ENCODE data around the gene TNXB.
"Not testable (repeated sequence)": the region's sequence is repeated elsewhere in the genome, so short reads cannot be mapped to it uniquely, and the experiment has no call there.

The TNXB gene

DNA sequence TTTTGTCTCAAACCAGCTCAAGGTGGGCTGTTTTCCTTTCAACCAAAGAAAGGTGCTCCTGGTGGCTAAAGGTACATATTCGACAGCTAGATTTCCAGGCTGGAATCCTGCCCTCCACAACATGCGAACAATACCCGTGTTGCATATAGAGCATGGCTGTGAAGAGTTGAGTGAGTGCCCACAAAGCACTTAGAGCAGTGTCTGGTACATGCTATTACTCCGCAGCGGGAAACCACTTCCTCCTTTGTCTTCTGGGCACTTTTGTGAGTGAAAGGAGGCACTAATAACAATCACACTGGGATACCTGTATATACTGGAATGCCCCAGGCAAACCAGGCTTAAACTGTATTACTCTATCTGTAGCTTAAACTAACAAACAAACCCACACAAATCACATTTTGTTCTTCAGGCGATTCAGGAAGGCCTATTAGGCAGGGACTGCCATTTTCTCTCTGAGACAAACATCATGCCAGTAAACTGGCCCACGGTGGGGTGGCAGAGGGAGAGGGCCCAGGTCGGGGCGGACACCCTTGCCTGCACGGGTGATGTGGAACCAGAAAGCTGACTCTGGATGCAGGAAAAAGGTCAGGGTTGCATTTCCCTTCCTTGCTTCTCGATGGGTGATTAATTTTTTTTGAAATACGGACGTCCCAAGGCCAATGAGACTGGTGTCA is 104.1 kb downstream of the TNXB start:
- not testable (repeated sequence) for DNase-seq (ENCODE audit: low read depth, low spot score)

DNA sequence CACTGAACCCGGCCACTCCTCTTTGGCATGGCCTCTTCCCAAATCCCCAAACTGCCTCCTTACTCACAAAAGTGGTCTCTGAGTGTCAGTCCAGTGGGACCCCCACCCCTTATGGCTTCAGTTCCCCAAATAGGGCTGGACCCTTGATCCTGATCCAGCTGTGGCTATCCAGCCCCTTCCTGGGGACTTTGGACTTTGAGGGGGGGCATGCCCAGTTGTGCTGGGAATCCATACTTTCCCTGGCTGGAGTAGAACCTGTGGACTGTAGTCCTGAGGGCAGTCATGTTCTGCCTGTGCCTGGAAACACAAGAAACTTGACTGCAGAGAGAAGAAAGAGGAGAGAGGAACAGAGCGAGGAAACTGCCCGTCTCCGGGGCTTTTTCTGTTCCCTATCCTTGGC is 104.7 kb downstream of the TNXB start:
- DNase-seq (ENCODE audit: low read depth, low spot score): not testable (repeated sequence)

DNA sequence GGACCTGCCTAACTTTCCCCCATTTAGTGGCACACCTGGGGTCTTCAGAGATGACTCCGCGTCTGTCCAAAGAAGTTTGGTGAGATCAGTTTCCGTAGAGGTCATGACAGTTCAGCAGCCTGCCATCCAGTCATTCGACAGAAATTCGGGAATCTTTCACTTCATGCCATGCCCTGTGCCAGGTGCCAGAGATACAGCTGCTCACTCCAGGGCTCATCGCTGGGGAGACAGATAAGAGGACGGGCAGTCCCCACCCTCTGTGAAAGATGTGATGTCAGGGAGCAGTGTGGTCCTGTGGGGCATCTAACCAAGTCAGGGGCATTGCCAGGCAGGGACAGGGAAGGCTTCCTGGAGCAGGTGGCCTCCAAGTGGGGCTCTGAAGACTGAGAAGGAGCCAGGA is 105.8 kb downstream of the TNXB start:
- not testable (repeated sequence) for DNase-seq (ENCODE audit: low read depth, low spot score)

DNA sequence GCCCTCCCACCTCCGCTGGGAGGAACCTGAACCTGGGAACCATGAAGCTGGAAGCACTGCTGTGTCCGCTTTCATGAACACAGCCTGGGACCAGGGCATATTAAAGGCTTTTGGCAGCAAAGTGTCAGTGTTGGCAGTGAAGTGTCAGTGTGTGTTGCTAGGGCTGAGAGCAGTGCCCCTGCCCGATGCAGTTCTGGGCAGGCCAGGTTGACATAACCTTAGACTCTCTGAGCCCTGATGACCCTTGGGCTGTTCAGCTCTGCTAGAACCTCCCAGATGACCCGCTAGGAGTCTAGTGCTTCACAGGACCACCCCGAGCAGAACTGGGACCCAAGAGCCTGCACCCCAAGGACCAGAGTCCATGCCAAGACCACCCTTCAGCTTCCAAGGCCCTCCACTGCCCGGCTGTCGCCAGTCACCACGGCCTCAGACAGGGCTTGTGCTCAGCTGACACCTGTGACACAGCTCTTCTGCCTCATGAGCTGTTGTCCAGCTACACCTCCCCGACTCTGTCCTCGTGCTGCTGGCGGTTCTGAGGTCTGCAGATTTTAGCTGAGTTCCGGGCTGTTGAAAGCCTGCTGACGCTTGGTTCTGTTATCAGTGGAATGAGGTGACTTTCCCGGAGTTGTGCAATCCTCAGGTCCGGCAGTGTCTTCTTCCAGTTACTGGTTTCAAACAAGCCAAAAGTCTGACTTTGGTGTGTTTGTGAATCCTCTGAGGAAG is 106.4 kb downstream of the TNXB start:
- DNase-seq (ENCODE audit: low read depth, low spot score): not testable (repeated sequence)

DNA sequence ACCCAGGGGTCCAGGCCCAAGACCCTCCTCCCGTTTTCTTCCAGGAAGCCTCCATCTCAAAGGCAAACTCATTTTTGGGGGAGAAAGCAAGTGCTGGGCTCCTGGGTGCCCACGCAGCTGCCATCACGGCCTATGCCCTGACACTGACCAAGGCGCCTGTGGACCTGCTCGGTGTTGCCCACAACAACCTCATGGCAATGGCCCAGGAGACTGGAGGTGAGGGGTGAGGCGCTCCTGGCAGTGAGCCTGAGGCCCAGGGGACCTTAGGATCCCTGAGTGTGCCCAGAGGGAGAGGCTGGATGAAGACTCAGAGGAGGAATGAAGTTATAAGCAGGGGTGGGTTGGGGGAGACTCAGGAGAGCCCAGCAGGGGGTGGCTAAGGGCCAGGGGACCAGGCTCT is 112.8 kb downstream of the TNXB start:
- not testable (repeated sequence) for DNase-seq (ENCODE audit: low read depth, low spot score)

DNA sequence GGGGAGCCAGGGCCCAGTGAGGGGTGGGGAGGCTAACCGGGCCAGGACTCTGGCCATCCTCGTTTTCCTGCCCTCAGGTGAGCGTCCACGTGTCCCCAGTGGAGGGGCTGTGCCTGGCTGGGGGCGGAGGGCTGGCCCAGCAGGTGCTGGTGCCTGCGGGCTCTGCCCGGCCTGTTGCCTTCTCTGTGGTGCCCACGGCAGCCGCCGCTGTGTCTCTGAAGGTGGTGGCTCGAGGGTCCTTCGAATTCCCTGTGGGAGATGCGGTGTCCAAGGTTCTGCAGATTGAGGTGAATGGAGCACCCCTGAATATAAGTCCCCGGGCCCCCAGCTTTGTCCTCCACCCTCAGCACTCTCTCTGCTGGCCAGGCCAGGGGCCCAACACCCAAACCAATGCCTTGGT is 114.7 kb downstream of the TNXB start:
- DNase-seq (ENCODE audit: low read depth, low spot score): not testable (repeated sequence)
